Spleen (tissue), 7 donors: Measurements from ENCODE around the gene CCDC15.

ENCODE experiments used
- CTCF ChIP-seq, 11 experiments: fragments of 200-600 bp in 7 of 11; fragments of 450-650 bp in 4 of 11; sonication (generic) in 4 of 11; IDR thresholded peaks in 8 of 11; conservative IDR thresholded peaks in 3 of 11; 1 replicate in 7 of 11; 2 replicates in 4 of 11; pipeline versions ENCODE4 v1.4.0 to v1.8.0; 2016 to 2021; ENCODE audit warnings: antibody characterized with exemption in 11 of 11, inconsistent platforms in 4 of 11, mild to moderate bottlenecking in 1 of 11
- POLR2A ChIP-seq, 3 donors: fragments of 450-650 bp; IDR thresholded peaks; one replicate each; pipeline ENCODE4 v1.5.1; 2017; ENCODE audit warnings: antibody characterized with exemption in 3 of 3, mild to moderate bottlenecking in 1 of 3
- donor health status: DM: no; HTN: no; CAD: no; lungs with moderate emphysema.
- donor health status: DM: no; HTN: no; CAD: no.
- donor health status: DM: no; HTN: no; CAD: no.

- TF ChIP-seq CTCF (IDR thresholded peaks at IDR 0.05 in 8 of 11, conservative IDR thresholded peaks at IDR 0.05 in 3 of 11) (no peak), POLR2A (IDR thresholded peaks at IDR 0.05) (no peak)
These were observed 23.0 kb downstream of the CCDC15 start for GRCh38 chr11:124977006-124977405.
